HG02763 (cell line): ENCODE data around the gene ACVRL1.

Experiments used
- ATAC-seq: cut with Tn5 transposase; IDR thresholded peaks from one replicate; pipeline ENCODE4 v1.9.1; 2021; ENCODE audit warnings: mild to moderate bottlenecking, moderate library complexity; ENCODE audit not compliant: unreplicated experiment

The ACVRL1 gene

GRCh38 chr12:51959211-51959610 is 51.9 kb downstream of the ACVRL1 start:
- ATAC-seq = no peak

- no peak for ATAC-seq
Observed at GRCh38 chr12:51959921-51960320, 52.6 kb downstream of the ACVRL1 start.

GRCh38 chr12:51960488-51960887 is 53.2 kb downstream of the ACVRL1 start:
- no peak for ATAC-seq

GRCh38 chr12:51960890-51961289 is 53.6 kb downstream of the ACVRL1 start:
- no peak for ATAC-seq

- no peak for ATAC-seq
Observed at GRCh38 chr12:51961834-51962233, 54.5 kb downstream of the ACVRL1 start.

GRCh38 chr12:51962737-51963136 is 55.4 kb downstream of the ACVRL1 start:
- no peak for ATAC-seq

GRCh38 chr12:51963477-51963876 is 56.2 kb downstream of the ACVRL1 start:
- ATAC-seq = no peak

- no peak for ATAC-seq
Observed at GRCh38 chr12:51969643-51970042, 62.3 kb downstream of the ACVRL1 start.

GRCh38 chr12:51970904-51971646 is 63.8 kb downstream of the ACVRL1 start:
- ATAC-seq = peak; percentile 79

- no peak for ATAC-seq
Observed at GRCh38 chr12:51971679-51972421, 64.5 kb downstream of the ACVRL1 start.

- ATAC-seq = no peak
Observed at GRCh38 chr12:51972422-51972812, 65.1 kb downstream of the ACVRL1 start.

GRCh38 chr12:51972849-51973273 is 65.6 kb downstream of the ACVRL1 start:
- no peak for ATAC-seq
